Hepatocyte (in vitro differentiated cells): ENCODE data around the gene ASIC2. TPM values are rescaled to one million over a fixed set of nuclear protein-coding genes. Genes with fewer than 3 reads are reported as not detected.

Experiments
- DNase-seq: peaks from one replicate; pipeline ENCODE4 v3.0.0-alpha.2; 2016; ENCODE audit warnings: low spot score
- H2AFZ ChIP-seq: fragments of 200-600 bp; sonication (generic); 2 replicates; pipeline ENCODE4 v1.6.0; 2016; ENCODE audit warnings: antibody characterized with exemption, mild to moderate bottlenecking
- H3K27ac ChIP-seq: fragments of 200-600 bp; sonication (generic); 2 replicates; pipeline ENCODE4 v1.5.1; 2016; ENCODE audit warnings: mild to moderate bottlenecking
- H3K27me3 ChIP-seq: fragments of 200-600 bp; sonication (generic); 2 replicates; pipeline ENCODE4 v1.6.1; 2016
- H3K36me3 ChIP-seq: fragments of 200-600 bp; sonication (generic); replicated peaks from 2 replicates; pipeline ENCODE4 v1.5.1; 2016; ENCODE audit warnings: low read depth; ENCODE audit not compliant: insufficient read depth
- H3K4me1 ChIP-seq: fragments of 200-600 bp; sonication (generic); 2 replicates; pipeline ENCODE4 v1.5.1; 2016; ENCODE audit warnings: mild to moderate bottlenecking, moderate library complexity; ENCODE audit not compliant: insufficient read depth
- H3K4me2 ChIP-seq: fragments of 200-600 bp; sonication (generic); 2 replicates; pipeline ENCODE4 v1.6.0; 2016
- H3K4me3 ChIP-seq: fragments of 200-600 bp; sonication (generic); 2 replicates; pipeline ENCODE4 v1.5.1; 2016; ENCODE audit warnings: mild to moderate bottlenecking
- H3K79me2 ChIP-seq: fragments of 200-600 bp; sonication (generic); 2 replicates; pipeline ENCODE4 v1.6.0; 2017; ENCODE audit warnings: mild to moderate bottlenecking
- H3K9me2 ChIP-seq: fragments of 200-600 bp; sonication (generic); replicated peaks from 2 replicates; pipeline ENCODE4 v1.6.0; 2017; ENCODE audit warnings: mild to moderate bottlenecking; ENCODE audit not compliant: insufficient read depth
- H3K9me3 ChIP-seq: fragments of 200-600 bp; sonication (generic); 2 replicates; pipeline ENCODE4 v1.5.1; 2016; ENCODE audit warnings: low read depth, mild to moderate bottlenecking
- H4K20me1 ChIP-seq: fragments of 200-600 bp; sonication (generic); 2 replicates; pipeline ENCODE4 v1.6.0; 2016; ENCODE audit warnings: mild to moderate bottlenecking; ENCODE audit not compliant: insufficient read depth, poor library complexity, severe bottlenecking
- EZH2 ChIP-seq: fragments of 200-600 bp; sonication (generic); IDR thresholded peaks from 2 replicates; pipeline ENCODE4 v1.6.1; 2016; ENCODE audit warnings: antibody characterized with exemption, mild to moderate bottlenecking, borderline replicate concordance
- EZH2phosphoT487 ChIP-seq: fragments of 200-600 bp; sonication (generic); IDR thresholded peaks from one replicate; pipeline ENCODE4 v1.6.1; 2018; ENCODE audit warnings: antibody characterized with exemption, mild to moderate bottlenecking, low read depth, moderate library complexity; ENCODE audit not compliant: unreplicated experiment, severe bottlenecking
- WGBS: methylation state at CpG from one replicate; pipeline ENCODE4 v1.1.6; 2016; ENCODE audit warnings: low lambda C conversion rate; ENCODE audit errors: missing lambda C conversion rate; 5-methylcytosine and 5-hydroxymethylcytosine counted together
- polyA plus RNA-seq: library from polyadenylated mRNA; unstranded; fragments of >200 nt; fragmentation: Nextera tagmentation; extraction: Ambion mirVana; gene quantifications from 2 replicates; pipeline ENCODE4 v1.2.1, GENCODE V29; 2016
- total RNA-seq: library from RNA; depleted of rRNA; stranded (reverse); fragments of >200 nt; gene quantifications from 2 replicates; pipeline ENCODE4 v1.2.3, GENCODE V29; 2014
- TF ChIP-seq, protein P1 (sequence below): fragments of 200-600 bp; sonication (generic); IDR thresholded peaks from 2 replicates; pipeline ENCODE4 v1.5.1; 2016; ENCODE audit warnings: antibody characterized with exemption, mild to moderate bottlenecking; ENCODE audit not compliant: poor library complexity

ASIC2 gene
- total and polyA plus RNA-seq, 2 experiments from 2014 or later, result 2.3 to 3.3 TPM

DNA sequence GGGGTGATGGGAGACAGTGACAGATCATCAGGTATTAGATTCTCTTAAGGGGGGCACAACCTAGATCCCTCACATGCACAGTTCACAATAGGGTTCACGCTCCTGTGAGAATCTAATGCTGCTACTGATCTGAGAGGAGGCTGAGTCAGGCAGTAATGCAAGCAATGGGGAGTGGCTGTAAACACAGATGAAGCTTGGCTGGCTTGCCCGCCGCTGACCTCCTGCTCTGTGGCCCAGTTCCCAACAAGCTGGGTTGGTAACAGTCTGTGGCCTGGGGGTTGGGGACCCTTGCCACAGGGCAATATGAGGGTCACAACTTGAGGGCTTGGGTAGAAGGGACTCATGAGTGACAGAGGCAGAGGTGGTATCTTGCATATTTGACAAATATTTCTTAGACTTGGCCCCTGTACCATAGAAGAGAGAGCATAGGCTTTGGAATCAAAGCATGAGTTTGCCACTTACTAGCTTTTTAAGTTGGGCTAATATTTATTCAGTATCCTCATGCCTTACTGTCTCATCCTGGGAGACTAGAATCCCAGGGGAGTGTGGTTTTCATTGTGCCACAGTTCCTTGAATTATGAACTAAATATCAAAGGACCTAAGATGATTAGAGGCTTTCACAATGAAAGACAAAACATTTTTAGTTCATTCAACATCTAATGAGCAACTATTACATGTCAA, 168.1 kb downstream of the ASIC2 start:
- H3K4me3 ChIP-seq, result no peak overlapping the region
- no peaks in the 10 kb centered on the region for H3K79me2 ChIP-seq
- H4K20me1 ChIP-seq, result no peaks in the 10 kb centered on the region
- no peaks in the 10 kb centered on the region for H3K36me3 ChIP-seq
- no peaks in the 10 kb centered on the region for H3K27me3 ChIP-seq
- DNase-seq, result no peak
- no peaks in the 10 kb centered on the region for H3K9me2 ChIP-seq
- no peaks in the 10 kb centered on the region for H3K4me1 ChIP-seq
- H2AFZ ChIP-seq, result no peak overlapping the region
- no peaks in the 10 kb centered on the region for H3K9me3 ChIP-seq
- TF ChIP-seq EZH2phosphoT487 (no peak), EZH2 (no peak)
- TF ChIP-seq, protein P1, sequence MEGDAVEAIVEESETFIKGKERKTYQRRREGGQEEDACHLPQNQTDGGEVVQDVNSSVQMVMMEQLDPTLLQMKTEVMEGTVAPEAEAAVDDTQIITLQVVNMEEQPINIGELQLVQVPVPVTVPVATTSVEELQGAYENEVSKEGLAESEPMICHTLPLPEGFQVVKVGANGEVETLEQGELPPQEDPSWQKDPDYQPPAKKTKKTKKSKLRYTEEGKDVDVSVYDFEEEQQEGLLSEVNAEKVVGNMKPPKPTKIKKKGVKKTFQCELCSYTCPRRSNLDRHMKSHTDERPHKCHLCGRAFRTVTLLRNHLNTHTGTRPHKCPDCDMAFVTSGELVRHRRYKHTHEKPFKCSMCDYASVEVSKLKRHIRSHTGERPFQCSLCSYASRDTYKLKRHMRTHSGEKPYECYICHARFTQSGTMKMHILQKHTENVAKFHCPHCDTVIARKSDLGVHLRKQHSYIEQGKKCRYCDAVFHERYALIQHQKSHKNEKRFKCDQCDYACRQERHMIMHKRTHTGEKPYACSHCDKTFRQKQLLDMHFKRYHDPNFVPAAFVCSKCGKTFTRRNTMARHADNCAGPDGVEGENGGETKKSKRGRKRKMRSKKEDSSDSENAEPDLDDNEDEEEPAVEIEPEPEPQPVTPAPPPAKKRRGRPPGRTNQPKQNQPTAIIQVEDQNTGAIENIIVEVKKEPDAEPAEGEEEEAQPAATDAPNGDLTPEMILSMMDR, result no peak
- no peak overlapping the region for H3K27ac ChIP-seq
- WGBS, result 61% methylated on average over 3 of the region's 3 CpGs
- H3K4me2 ChIP-seq, result no peak overlapping the region

DNA sequence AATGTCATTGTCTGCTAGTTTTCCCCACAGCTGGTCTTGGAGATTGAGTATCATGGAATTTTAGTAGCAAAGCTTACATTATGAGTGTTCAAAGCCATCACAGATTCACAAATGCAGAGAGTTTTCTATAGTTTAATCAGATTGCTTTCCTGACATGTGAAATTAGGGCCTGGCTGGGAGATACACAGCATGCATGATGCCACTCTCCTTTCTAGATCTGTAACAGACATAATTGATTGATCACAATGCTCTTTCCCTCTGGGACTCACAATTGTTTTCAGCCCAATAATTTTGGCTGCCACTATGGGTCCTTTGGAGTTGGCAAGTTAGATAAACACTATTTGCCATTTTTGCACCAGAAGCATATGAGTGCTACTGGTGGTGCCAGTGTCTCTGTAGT, 168.9 kb downstream of the ASIC2 start:
- Histone ChIP-seq H3K4me2 (no peak overlapping the region), H4K20me1 (no peaks in the 10 kb centered on the region), H3K4me3 (no peak overlapping the region), H3K9me3 (no peaks in the 10 kb centered on the region), H2AFZ (no peak overlapping the region), H3K4me1 (no peaks in the 10 kb centered on the region), H3K27me3 (peaks cover 2% of the 10 kb centered on the region), H3K9me2 (no peaks in the 10 kb centered on the region), H3K27ac (no peak overlapping the region), H3K79me2 (no peaks in the 10 kb centered on the region), H3K36me3 (no peaks in the 10 kb centered on the region)
- TF ChIP-seq EZH2 (no peak), EZH2phosphoT487 (no peak)
- TF ChIP-seq, protein P1, result no peak
- no peak for DNase-seq

DNA sequence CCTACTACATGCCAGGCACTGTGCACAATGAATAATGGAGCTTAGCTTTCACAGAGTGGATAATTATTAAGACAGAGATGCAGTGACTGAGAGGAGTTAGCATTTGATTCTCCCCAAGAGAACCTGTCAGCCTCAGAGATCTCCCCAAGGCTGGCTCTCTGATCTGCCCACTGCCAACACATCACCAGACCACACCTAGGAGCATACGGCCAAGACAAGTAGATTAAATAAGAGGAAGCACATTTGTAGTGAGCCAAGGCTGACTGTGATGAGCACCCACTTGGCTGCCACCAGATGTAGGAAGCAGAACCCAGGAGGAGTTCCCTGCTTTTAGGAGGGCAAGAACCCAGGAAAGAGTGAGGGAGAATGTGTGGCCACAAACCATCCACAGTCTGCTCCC, 171.3 kb downstream of the ASIC2 start:
- no peaks in the 10 kb centered on the region for H3K9me2 ChIP-seq
- no peak overlapping the region for H3K4me3 ChIP-seq
- H2AFZ ChIP-seq, result no peak overlapping the region
- 76% methylated on average over 1 of the region's 1 CpG for WGBS
- H3K27ac ChIP-seq, result no peak overlapping the region
- H3K4me1 ChIP-seq, result no peaks in the 10 kb centered on the region
- no peaks in the 10 kb centered on the region for H3K36me3 ChIP-seq
- H4K20me1 ChIP-seq, result no peaks in the 10 kb centered on the region
- DNase-seq, result no peak
- H3K4me2 ChIP-seq, result no peak overlapping the region
- TF ChIP-seq, protein P1, result no peak
- TF ChIP-seq EZH2, result no peak
- TF ChIP-seq EZH2phosphoT487, result no peak
- no peaks in the 10 kb centered on the region for H3K79me2 ChIP-seq
- peaks cover 4% of the 10 kb centered on the region for H3K27me3 ChIP-seq
- no peaks in the 10 kb centered on the region for H3K9me3 ChIP-seq

DNA sequence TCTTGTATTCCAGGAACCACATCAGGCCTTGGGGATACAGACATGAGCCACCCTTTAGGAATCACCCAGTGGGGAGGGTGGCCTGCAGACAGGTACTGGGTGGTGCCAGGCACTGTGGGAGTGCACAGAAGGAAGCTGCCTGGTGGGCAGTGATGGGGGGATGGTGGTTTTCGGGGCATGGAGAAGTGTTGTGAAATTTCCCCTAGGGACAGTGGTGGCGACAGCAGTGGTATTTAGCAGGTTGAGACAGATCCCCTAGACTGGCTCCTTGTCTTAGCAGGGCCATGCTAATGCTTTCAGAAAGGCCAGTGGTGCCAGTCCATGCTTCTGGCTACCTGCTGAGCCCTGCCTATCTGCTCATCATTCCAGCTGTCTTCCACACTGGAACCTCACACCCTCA, 171.8 kb downstream of the ASIC2 start:
- H3K79me2 ChIP-seq, result no peaks in the 10 kb centered on the region
- H3K27ac ChIP-seq, result no peak overlapping the region
- no peaks in the 10 kb centered on the region for H3K9me2 ChIP-seq
- DNase-seq, result no peak
- no peaks in the 10 kb centered on the region for H3K9me3 ChIP-seq
- TF ChIP-seq, protein P1, result no peak
- TF ChIP-seq EZH2, result no peak
- no peak for TF ChIP-seq EZH2phosphoT487
- no peak overlapping the region for H3K4me2 ChIP-seq
- no peaks in the 10 kb centered on the region for H3K36me3 ChIP-seq
- H2AFZ ChIP-seq, result no peak overlapping the region
- peaks cover 4% of the 10 kb centered on the region for H3K27me3 ChIP-seq
- 80% methylated on average over 2 of the region's 2 CpGs for WGBS
- no peak overlapping the region for H3K4me3 ChIP-seq
- no peaks in the 10 kb centered on the region for H3K4me1 ChIP-seq
- H4K20me1 ChIP-seq, result no peaks in the 10 kb centered on the region
